ENCODE measurements around the gene SHB. TPM values are rescaled to one million over a fixed set of nuclear protein-coding genes. Genes with fewer than 3 reads are reported as not detected.

SHB gene
- total RNA-seq, 4 donors from 2014 or later = 27.6 to 42.6 (median 34.5) TPM

GRCh38 chr9:37880916-37881479, 188.0 kb downstream of the SHB start:
- intact Hi-C loops (cut with DNase I; ENCODE audit: low total_unique reads) = no loop called here
- no peak overlapping the region for H3K4me3 ChIP-seq (ENCODE audit: low read depth, poor library complexity, severe bottlenecking)
- 96% methylated on average over 2 of the region's 2 CpGs for whole genome bisulfite sequencing, 2 donors
- no peak for DNase-seq (ENCODE audit: low spot score in 2 of 2)
- TF ChIP-seq, protein P1, sequence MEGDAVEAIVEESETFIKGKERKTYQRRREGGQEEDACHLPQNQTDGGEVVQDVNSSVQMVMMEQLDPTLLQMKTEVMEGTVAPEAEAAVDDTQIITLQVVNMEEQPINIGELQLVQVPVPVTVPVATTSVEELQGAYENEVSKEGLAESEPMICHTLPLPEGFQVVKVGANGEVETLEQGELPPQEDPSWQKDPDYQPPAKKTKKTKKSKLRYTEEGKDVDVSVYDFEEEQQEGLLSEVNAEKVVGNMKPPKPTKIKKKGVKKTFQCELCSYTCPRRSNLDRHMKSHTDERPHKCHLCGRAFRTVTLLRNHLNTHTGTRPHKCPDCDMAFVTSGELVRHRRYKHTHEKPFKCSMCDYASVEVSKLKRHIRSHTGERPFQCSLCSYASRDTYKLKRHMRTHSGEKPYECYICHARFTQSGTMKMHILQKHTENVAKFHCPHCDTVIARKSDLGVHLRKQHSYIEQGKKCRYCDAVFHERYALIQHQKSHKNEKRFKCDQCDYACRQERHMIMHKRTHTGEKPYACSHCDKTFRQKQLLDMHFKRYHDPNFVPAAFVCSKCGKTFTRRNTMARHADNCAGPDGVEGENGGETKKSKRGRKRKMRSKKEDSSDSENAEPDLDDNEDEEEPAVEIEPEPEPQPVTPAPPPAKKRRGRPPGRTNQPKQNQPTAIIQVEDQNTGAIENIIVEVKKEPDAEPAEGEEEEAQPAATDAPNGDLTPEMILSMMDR (IDR thresholded peaks at IDR 0.05) = no peak
- TF ChIP-seq POLR2A (IDR thresholded peaks at IDR 0.05) = no peak

DNA sequence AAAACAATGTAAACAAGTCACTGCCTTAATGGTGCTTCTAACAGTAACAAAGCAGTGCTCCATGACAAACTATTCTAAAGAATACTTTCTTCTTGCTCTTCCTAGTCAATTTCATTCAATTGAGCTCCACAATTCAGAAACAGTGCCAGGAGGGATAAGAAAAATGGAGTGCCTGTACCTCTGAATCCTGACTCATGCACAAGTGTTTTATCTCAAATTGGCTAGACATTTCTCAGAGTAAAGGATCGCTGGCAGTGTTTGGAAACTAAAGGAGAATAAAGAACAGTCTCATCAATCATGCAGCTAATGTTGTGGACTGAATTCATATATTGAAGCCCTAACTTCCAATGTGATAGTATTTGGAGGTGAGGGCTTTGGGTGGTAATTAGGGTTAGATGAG, 192.7 kb downstream of the SHB start:
- no peak for TF ChIP-seq POLR2A (IDR thresholded peaks at IDR 0.05)
- TF ChIP-seq, protein P1 (IDR thresholded peaks at IDR 0.05) = no peak
- no peak overlapping the region for H3K4me3 ChIP-seq (ENCODE audit: low read depth, poor library complexity, severe bottlenecking)
- WGBS, 2 donors = 96 to 100% methylated on average over 1 of the region's 1 CpG
- intact Hi-C loops (cut with DNase I; ENCODE audit: low total_unique reads) = no loop called here
- DNase-seq (ENCODE audit: low spot score in 2 of 2) = no peak

- 96 to 100% methylated on average over 2 of the region's 2 CpGs for WGBS, 2 donors
- DNase-seq (ENCODE audit: low spot score in 2 of 2) = no peak
- no peak overlapping the region for H3K4me3 ChIP-seq (ENCODE audit: low read depth, poor library complexity, severe bottlenecking)
- intact Hi-C loops (cut with DNase I; ENCODE audit: low total_unique reads) = no loop called here
- no peak for TF ChIP-seq POLR2A (IDR thresholded peaks at IDR 0.05)
These were observed 195.1 kb downstream of the SHB start for GRCh38 chr9:37873955-37874354.

- intact Hi-C loops (cut with DNase I; ENCODE audit: low total_unique reads) = no loop called here
- DNase-seq (ENCODE audit: low spot score in 2 of 2) = no peak
- 79 to 89% methylated on average over 5 of the region's 5 CpGs for WGBS, 2 donors
- TF ChIP-seq, protein P1 (IDR thresholded peaks at IDR 0.05) = no peak
- no peak for TF ChIP-seq POLR2A (IDR thresholded peaks at IDR 0.05)
- H3K4me3 ChIP-seq (ENCODE audit: low read depth, poor library complexity, severe bottlenecking) = no peak overlapping the region
These were observed 198.2 kb downstream of the SHB start for GRCh38 chr9:37870799-37871176.

DNA sequence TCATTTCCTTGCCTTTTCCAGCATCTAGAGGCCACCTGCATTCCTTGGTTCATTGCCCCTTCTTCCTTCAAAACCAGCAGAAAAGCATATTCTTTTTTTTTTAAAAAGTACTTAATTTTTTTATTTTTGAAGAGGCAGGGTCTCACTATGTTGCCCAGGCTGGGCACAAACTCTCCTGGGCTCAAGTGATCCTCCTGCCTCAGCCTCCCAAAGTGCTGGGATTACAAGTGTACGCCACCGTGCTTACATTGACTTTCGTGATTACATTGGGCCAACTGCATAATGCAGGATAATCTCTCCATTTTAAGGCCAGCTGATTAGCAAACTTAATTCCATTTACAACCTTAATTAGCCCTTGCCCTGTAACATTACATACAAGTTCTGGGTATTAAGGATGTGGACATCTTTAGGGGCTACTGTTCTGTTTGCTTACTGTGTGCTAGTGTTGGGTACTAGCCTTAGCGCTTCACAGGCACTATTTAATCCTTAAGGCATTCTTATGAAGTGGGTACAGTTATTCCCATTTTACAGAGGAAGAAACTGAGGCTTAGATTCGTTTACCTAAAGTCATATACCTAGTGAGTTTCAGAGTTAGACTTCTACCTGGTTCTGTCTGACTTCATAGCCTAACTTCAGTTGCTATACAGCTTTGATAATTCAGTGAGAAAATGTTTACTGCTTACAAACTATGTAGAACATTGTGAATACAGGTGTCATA, 198.8 kb downstream of the SHB start:
- TF ChIP-seq POLR2A (IDR thresholded peaks at IDR 0.05) = no peak
- intact Hi-C loops (cut with DNase I; ENCODE audit: low total_unique reads) = no loop called here
- no peak overlapping the region for H3K4me3 ChIP-seq (ENCODE audit: low read depth, poor library complexity, severe bottlenecking)
- no peak for DNase-seq (ENCODE audit: low spot score in 2 of 2)
- WGBS, 2 donors = 98 to 99% methylated on average over 5 of the region's 5 CpGs

Other genes starting within 250 kb of the SHB start
- 10 to 100 TPM; 13.3 to 24.8 (median 16.9) TPM for gene SLC25A51, start 165.1 kb downstream of the SHB start, total RNA-seq

All from lower leg skin (tissue), 4 donors.